Right renal cortex interstitium (tissue), 3 donors: ENCODE measurements around the gene CDC42BPA. TPM values are rescaled to one million over a fixed set of nuclear protein-coding genes. Genes with fewer than 3 reads are reported as not detected.
"Not testable (repeated sequence)": the region's sequence is repeated elsewhere in the genome, so short reads cannot be mapped to it uniquely, and the experiment has no call there.

Experiments used
- DNase-seq, 3 donors: peaks; one replicate each; pipeline ENCODE4 v3.0.0-alpha.2; 2013; ENCODE audit warnings: low read depth in 3 of 3, low spot score in 2 of 3
- polyA plus RNA-seq, 3 donors: library from polyadenylated mRNA; unstranded; fragments of 120-200 nt; gene quantifications; one replicate each; pipeline ENCODE4 v1.2.1, GENCODE V29; 2013; ENCODE audit not compliant: insufficient read length in 3 of 3

CDC42BPA gene
- polyA plus RNA-seq, 3 donors: 38.7 to 44.7 (median 39.6) TPM

DNA sequence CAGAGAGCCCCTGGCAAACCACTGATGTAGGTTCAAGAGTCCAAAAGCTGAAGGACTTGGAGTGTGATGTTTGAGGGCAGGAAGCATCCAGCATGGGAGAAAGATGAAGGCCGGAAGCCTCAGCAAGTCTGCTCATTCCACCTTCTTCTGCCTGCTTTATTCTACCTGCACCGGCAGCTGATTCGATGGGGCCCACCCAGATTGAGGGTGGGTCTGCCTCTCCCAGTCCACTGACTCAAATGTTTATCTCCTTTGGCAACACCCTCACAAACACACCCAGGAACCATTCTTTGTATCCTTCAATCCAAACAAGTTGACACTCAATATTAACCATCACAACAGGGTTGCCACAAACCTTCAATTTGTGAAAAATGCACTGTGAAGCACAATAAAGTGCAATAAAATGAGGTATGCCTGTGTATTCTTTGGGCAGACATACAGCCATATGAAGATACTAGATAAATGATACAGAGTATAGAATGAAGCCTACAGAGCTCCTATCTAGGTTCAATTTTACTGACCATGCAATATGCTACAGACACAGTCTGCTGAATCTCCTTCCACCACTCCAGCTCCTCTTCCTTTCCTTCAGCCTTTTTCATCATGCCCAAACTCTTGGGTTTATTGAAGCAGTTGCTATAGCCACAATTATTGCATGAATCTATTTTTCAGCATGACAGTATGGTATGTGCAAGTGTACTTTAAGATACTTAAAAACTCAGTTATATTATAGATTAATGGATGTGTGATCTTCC lies 24.0 kb upstream of the CDC42BPA start:
- no peak for DNase-seq

DNA sequence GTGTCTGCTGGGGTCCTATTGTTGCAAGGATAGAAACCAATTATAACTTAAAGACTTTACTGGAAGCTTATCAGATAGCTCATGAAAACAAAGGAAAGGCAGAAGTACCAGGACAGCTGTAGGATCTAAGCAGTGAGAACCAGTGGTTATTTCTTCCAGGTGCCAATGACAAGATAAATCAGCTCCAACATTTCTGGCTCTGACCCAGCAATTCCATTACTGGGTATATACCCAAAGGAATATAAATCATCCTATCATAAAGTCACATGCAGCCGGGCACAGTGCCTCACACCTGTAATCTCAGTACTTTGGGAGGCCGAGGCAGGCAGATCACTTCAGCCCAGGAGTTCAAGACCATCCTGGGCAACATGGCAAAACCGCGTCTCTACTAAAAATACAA lies 17.8 kb upstream of the CDC42BPA start:
- not testable (repeated sequence) for DNase-seq

DNA sequence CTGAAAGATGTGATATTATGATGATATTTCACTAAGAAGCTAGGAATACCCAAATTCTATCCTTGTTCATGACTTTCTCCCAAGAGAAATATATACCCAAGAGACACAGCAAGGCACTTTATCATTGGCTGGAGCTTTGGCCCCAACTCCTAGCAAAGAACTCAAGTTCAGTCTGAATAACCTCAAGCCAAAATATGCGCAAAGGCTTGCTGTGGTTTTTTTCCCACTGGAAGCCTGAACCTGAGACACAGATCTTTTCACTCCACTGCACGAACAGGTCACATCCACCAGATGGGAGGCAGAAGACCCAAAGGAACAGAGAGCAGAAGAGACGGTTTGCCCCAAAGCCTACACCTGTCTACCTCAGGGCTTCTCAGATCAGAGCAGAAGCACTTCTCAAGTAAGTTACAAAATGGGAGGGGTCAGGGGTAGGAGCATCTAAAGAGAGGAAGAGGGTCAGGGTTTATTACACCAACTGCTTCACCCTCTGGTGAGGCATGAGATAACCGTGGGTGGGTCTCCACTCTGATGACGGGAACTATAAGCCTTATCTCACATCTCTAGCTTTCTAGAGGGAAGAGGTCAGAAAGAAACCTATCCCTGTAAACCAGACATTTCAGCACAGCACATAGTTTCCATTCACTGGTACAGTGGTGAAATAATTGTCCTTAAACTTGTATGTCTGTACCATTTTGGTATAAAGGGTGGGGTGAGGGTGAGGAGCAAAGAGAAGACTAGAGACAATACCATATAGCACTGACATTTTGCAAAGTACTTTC lies 17.1 kb upstream of the CDC42BPA start:
- DNase-seq: no peak

DNA sequence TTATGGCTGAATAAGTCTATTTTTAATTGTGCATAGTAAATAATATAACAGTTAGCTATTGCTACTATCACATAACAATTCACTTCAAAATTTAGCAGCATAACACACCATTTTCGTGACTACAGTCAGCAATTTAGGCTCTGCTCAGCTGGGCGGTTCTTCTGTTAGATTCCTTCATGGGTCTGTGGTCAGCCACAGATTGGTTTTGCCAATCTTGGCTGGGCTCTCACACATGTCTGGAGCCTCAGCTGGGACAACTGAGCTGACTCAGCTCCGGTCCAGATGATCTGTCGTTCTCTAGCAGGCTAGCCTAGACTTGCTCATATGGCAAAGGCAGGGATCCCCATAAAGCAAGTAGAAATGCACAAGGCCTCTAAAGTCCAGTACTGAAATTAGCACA lies 15.1 kb upstream of the CDC42BPA start:
- no peak for DNase-seq

DNA sequence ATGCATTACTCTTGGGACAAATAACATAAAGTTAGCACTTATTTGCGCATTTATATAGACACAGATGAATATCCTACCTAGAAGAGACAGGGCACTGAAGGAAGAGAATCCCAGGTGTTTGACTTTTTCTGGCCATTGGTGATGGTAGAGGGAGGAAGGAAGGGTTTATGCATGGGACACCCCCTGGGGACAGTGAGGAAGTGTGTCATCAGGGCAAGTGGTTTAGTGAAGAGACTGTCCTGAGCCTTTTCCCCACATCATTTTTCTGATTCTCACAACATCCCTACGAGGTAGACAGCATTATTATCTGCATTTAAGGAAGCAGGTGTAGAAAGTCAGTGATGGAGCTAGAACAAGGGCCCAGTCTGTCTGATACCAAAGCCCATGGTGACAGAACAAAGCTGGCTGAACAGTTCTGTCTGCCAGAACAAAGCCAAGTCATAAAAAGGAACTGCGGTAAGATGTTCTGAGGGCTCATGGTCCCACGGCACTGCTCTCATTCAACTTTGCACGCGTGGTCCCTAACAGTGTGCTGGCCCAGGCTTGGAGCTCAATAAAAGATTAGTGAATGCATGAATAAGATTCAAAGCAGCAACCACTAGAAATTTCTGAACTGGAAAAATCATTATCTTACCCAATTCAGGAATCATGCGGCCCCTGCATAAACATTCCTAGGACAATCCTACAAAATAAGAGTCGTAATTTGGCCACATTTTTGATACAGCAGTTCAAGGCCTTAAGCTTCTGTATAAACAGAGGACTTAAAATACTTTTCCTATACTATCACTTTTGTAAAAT lies 12.2 kb upstream of the CDC42BPA start:
- no peak for DNase-seq

DNA sequence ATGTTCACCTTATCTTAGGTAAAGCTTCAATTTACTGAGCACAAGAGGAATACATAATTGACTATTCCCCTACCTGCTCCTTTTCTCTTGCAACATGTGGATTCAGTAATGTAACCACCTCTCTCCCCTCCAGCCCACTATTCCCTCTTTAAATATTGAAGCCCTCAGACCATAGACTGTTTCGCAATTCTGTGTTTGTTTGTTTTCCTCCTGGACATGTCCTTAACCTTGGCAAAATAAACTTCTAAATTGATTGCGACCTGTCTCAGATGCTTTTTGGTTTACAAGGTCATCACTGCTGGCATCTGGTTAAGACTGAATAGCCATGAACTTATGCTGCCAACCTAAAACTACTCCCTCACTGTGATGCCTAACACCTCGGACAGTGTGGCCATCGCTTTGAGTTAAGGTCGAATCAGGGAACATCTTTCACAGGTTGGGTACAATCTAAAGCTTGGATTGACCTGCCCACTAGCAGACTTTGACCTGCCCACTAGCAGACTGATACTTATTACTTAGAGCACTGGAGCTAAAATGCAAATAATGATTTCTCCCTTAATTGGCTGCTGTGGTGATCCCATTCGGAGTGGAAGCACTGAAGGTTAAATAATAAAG lies 10.2 kb upstream of the CDC42BPA start:
- DNase-seq: no peak

DNA sequence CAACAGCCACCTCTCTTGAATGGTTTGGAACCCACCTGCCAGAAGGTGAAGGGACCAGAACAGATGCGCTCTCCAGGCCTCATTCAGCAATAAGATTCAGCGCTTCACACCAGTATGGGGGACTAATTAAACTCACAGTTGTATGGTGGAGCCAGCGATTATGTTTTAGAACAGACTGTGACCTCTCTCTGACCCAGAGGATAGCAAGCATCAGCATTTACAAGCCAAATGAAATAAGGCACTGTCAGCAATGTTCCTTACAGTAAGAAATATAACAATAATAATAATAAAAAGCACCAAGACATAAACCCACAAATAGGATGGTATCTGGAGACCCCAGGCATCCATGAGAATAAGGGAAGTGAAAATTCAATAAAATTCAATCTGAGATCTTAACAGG lies 6.9 kb upstream of the CDC42BPA start:
- no peak for DNase-seq

DNA sequence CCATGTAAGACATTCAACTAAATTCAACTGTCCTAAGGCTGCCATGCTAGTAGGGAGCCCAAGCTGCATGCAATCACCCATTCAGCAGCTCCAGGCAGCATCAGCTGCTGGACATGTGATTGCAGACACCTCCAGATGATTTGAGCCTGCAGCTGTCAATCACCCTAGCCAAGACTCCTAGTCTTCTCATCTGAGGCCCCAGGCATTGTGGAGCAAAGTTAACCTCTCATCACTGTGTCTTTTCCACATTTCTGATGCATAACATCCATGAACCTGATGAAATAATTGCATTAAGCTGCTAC lies 5.6 kb upstream of the CDC42BPA start:
- DNase-seq: no peak

DNA sequence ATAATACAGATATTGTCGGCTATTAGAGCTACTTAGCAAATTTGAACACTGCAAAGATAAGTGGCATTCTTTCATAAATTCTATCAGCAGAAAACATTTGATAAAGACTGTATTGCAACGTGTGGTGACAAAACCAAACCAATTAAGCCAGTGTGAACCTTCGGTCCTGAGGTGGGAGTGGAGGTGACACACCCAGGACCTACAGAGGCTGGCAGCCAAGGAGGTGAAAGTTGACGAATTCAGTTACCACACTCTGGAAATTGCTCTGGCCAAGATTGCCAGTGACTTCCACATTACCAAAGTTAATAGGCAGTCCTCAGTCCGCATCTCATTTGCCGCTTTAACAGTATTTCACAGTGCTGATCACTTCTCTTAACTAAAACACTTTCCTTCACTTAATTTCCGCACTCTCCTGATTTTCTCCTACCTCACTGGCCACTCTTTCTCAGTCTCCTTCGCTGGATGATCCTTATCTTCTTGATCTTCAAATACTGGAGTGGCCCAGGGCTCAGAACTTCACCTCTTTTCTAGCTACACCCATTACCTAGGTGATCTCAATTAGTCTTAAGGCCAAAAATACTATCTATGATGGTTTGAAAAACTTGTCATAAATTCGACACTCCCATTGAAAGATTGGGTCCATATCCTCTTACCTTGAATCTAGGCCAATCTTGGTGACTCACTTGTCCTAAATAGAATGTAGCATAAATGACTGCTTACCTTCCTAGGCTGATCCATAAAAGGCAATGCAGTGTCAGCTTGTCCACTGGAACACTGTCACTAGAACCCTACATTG lies 5.1 kb upstream of the CDC42BPA start:
- no peak for DNase-seq

DNA sequence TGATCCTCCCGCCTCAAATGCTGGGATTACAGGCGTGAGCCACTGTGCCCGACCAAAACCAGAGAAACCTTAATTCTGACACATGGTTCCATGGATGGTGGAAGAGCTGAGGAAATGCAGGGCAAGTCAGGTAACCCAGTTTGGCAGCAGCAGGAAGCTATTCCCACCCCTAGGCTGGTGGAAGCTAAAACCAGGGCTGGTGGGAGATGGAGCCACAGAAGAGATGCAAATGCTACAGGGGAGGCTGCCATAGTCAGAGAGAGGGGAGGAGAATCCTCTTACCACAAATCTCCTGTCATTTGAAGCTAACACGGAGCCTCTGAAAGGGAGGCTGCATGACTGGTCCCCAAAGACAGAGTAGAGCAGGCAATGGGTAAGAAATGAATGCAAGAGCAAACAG lies 4.1 kb upstream of the CDC42BPA start:
- no peak for DNase-seq

DNA sequence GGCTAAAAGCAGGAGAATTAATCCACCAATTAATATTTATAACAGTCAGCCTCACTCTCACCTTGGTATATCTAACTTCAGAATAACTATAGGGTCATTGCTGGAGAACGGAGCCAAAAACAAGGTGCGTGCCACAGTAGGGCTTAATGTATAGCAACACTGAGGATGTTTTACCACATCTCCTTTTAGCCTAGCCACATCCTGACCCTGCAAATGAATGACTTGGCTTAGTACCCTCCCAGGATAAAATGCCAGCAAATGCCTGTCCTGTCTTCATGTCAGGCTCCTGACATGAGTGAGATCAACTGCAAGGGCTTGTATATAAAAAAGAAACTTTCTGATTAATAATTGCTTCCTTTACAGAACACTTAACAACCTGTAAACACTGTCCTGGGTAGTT lies 2.7 kb upstream of the CDC42BPA start:
- no peak for DNase-seq

DNA sequence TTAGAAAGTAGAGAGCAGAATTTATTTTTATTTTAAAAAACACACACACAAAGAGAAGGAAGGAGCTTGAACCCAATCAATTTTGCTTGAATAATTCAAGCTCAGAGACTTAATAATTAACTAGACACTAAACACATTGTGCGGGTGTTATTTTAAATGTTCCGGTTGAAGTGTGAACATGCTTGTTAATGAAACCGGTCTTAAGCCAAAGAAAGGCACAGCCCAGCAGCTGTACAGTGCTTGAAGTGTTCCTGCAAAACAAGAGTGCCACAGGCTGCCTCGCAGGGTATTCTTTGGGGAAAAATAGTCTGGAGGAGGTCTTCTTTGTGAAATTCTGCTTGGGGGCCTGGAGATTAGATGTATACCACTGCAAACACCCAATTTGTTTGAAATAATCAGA lies 2.2 kb upstream of the CDC42BPA start:
- no peak for DNase-seq

DNA sequence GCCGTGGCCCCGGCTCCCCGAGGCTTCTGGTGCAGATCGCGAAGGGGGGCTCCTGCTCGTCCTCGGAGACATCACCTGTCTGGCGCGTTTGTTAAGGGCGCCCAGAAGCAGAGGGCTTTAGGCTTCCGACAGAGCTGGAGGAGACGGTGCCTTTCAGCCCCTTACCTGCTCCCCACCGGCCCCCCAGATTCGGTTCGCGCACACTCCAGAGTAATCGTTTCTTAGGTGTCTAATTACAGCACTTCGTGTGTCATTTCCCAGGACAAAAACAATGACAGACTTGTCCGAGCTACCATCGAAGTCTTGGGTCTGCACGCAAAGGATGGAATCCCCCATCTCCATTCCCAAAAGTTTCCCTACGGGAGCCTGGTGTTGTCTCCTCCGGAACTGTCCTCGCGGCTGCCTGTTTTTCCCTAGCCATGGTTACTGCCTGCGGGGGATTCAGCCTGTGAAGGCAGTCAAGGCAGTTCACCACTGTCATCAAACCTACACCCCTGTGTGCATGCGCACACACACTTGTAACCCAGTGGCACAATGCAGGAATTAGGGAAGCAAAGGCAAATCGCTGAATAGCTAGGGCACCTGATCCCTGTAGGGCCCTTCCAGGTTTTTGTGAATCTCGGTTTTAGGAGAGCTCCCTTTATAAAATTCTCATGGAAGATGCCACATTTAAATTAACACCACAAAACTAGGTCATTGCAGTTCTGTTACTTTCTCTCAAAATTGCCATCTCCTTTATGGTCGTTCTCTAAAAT lies 738 bp upstream of the CDC42BPA start:
- peak in 2 of 3 donors; percentile 54 to 68 for DNase-seq

DNA sequence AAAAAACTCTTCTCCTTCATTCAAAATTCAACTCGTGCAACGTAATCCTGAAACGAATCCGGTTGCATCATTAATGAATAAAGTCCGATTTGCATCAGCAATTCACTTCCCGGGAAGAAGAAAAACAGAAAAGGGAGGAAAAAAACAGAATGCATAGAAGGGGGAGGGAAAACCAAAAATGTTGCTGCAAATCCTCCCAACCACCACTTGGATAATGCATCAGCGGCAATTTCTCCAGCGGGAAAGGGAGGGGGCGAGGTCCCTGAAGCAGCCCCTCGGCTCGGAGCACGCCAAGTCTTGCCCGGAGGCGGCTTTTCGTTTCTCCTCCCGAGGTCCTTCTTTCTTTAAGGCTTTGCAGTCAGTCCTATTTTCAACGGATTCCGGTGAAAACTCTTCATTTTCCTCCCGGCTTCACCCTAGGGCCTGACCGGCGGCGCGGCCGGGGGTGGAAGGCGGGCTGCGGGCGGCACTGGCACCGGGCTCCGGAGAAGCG lies 723 bp downstream of the CDC42BPA start:
- DNase-seq: peak in 2 of 3 donors; percentile 54 to 58

DNA sequence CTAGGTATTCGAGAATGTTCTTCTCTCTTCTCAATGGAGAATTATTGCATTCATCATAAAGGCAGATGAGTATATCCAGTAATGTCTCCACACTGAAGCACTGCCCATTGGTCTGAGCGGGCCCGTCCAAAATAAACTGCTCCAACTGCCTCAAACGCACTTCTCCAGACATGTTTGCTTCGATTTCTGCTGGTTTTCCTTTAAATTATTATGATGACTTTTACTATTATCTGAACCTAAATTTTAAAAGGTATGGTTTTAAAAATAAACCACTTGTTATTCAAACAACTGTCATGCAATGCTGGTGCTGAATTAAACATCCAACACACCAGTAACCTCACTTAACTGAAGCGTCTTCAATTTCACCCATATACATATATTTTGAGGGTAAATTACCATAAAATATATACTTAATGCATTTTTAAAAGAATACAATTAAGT lies 1.3 kb downstream of the CDC42BPA start:
- DNase-seq: no peak

DNA sequence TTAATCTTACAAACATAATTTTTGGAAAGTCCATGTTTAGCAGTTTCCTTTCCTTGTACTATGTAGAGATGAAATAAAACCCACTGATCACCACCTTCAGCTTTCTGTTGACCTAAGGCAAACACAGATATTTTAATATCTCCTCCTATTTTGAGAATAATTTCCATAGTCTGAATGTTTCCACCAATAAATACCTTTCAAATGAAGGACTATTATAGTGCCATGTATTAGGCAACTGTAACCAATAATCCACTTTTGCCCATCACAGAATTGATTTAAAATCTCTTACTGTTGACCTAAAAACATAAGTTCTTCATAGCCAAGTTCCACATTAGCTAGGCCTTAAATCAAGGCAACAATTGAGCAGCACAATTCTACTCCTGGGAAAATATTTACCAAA lies 1.8 kb downstream of the CDC42BPA start:
- DNase-seq: no peak

DNA sequence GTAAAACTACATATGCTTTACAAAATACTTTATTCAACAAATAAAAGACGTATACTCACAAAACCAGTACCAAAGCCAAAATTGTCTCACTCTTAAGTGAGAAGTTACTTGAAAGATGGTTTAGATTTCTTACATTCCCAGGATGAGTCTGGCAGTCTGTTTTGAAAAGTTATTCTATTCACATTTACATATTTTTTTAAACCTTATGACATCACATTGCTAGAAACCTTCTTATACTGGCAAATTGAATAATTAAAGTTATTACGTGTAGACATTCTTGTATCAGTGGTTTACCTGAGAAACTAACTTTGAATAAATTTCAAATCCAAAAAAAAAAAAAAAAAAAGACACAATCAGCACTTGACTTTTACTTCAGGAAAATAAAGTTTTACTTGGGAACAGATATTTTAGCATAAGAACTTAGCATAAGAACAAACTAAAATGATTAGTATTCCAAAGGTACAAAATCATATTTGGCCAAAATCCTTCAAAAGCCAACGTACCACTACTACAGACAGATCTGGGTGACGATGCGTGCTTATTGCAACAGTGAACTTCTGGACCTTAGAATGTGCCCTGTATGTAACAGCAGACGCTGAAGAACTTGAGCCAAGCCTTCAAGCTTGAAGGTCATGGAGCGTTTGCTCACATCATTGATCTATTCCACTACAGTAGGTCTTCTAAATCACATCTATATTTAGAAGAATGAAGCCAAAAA lies 2.5 kb downstream of the CDC42BPA start:
- DNase-seq: no peak

DNA sequence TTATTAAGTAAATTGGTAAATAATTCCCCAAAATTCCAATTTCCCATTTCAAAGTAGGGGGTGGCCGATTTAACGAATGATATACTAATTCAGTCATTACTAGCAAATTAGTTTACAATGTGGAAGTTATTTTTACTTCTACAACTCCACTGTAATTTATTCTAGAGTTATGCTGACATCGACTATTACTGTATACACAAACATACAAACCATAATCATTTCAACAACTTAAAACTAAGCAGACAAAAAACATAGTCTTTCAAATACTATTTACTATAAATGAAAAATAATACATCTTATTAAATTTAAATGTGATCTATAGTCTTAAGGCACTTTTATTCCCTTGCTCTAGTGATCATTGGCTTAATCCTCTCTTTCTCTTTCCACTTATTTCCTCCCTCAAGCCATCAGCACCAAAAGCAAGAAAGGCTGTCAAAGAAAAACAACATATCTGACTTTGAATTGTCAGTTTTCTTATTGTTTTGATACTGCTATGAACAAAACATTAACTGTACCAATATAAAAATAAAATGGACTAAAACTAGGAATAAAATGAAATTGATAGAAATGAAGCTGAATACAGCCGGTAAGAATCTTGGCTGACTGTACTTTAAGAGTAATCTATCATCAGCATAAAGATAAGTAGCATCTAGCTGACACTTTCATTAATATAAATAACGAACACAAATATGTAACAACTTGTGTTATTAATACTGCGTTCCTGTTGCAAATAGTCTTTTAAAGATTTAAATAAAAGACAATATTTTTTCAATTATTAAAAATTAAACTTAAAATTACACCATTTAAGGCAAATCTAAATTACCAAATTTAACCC lies 4.1 kb downstream of the CDC42BPA start:
- DNase-seq: no peak
